Measurements from ENCODE around the gene FAM53B.

FAM53B gene

GRCh38 chr10:124663228-124663627 lies 81.0 kb downstream of the FAM53B start:
- no peak for DNase-seq (ENCODE audit: low read depth in 2 of 2)

- DNase-seq (ENCODE audit: low read depth in 2 of 2): no peak
Measured at GRCh38 chr10:124661660-124662180, 82.5 kb downstream of the FAM53B start.

- no peak for DNase-seq (ENCODE audit: low read depth in 2 of 2)
Measured at GRCh38 chr10:124660404-124661125, 83.6 kb downstream of the FAM53B start.

DNA sequence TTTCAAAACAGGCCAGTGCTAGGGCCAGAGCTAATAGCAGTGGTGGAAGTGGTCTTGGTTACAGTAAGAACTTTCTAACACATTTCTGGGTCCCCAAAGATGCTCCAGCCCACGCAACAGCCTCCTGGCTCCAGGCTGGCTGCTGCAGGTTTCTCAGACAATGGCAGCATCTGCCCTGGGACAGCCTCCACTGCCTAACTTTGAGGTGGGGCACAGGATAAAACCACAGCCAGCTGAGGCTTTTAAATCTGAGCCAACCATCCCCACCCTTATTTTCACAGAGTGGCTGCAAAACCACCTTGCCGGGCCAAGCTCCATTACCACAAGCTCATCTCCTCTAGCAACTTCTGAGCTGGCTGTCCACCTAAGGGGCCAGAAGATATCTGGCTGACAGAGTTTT lies 84.8 kb downstream of the FAM53B start:
- DNase-seq (ENCODE audit: low read depth in 2 of 2): no peak

GRCh38 chr10:124658591-124659242 lies 85.5 kb downstream of the FAM53B start:
- no peak for DNase-seq (ENCODE audit: low read depth in 2 of 2)

DNA sequence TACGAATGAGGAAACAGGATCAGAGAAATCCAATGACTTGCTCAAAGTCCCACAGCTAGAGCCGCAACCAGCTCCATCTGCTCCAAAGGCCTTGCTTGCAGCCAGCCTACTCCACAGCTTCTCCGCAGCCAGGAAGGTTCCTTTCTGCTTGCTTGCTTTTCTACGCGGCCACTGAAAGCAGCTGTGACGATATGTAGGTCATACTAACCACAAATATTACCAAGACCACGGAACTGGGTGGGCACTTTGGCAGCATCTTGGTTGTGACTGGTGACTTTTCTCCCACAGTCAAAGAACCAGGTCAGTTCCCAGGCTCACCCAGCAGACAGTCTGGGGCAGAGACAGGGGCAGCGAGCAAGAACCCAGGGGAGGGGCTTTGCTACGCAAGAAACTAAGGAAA lies 86.4 kb downstream of the FAM53B start:
- no peak for DNase-seq (ENCODE audit: low read depth in 2 of 2)

- no peak for DNase-seq (ENCODE audit: low read depth in 2 of 2)
Measured at GRCh38 chr10:124656541-124656940, 87.6 kb downstream of the FAM53B start.

- no peak for DNase-seq (ENCODE audit: low read depth in 2 of 2)
Measured at GRCh38 chr10:124656113-124656490, 88.1 kb downstream of the FAM53B start.

- no peak for DNase-seq (ENCODE audit: low read depth in 2 of 2)
Measured at GRCh38 chr10:124655191-124656112, 88.7 kb downstream of the FAM53B start.

DNA sequence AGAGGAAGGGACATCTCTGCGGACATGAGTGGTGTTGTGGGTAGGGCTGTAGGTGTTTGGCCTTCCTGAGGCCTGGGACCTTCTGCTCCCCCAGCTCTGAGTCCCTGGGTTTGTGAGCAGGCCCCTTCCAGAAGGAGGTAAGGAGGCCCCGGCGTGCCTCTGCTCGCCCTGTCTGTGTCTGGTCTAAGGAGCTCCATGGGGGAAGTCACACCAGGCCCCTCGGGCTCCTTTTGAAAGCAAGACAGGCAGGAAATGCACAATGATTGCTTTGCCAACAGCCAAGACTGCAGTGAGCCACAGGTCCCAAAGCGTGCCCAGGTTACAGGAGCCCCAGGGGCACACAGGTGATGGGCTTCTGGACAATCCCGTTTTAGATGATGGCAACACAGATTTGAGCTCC lies 89.5 kb downstream of the FAM53B start:
- no peak for DNase-seq (ENCODE audit: low read depth in 2 of 2)

- DNase-seq (ENCODE audit: low read depth in 2 of 2): no peak
Measured at GRCh38 chr10:124653811-124654651, 90.1 kb downstream of the FAM53B start.

GRCh38 chr10:124653311-124653710 lies 90.9 kb downstream of the FAM53B start:
- no peak for DNase-seq (ENCODE audit: low read depth in 2 of 2)

- no peak for DNase-seq (ENCODE audit: low read depth in 2 of 2)
Measured at GRCh38 chr10:124652701-124653100, 91.5 kb downstream of the FAM53B start.

GRCh38 chr10:124652200-124652599 lies 92.0 kb downstream of the FAM53B start:
- no peak for DNase-seq (ENCODE audit: low read depth in 2 of 2)

DNA sequence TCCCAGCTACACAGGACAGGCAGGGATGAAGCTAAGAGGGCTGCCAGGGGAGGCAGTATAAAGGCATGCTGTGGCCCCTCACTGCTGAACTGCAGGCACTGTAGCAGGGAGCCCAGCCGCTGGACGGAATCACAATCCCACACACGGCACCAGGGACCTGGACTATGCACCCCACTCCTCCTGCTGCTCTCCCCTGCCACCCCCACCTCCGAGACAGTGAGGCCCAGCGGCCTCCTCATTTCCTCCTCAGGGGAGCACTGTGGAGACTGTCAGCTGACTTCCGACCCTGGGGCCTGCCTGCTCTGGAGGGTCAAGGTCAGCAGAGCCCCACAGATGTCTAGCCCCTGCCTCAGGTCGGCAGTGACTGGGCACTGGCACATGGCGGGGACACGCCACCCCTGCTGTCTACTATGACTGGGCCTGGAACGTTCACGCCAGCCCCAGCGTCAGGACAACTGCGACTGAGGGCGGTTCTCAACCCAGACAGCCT lies 92.7 kb downstream of the FAM53B start:
- DNase-seq (ENCODE audit: low read depth in 2 of 2): no peak

DNA sequence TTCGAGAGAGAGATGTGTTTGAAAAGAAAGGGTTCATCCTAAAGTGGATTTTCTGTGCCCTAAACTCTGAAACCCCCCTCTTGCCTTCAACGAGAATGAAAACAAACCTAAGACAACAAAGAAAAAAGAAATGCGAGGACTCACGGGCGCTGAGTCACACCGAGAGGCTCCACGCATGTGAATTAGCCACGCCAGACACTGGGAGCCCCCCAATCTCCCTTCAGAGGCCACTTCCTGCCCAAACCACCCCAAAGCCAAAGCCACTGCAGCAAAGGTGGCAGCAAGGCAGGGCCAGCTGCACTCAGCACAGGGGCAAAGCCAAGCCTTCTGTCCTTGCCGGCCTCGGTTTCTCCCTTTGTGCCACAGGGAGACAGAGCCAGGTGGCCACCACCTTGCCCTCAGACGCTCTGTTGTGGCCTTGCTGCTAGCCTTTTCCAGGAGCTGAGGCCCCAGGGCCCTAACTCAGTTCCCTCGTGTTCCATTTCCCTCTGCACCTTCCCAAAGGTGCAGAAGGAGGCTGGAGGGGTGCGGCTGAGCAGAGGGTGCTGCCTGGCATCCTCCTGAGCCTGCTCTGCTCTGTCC lies 93.3 kb downstream of the FAM53B start:
- no peak for DNase-seq (ENCODE audit: low read depth in 2 of 2)

GRCh38 chr10:124650263-124650662 lies 93.9 kb downstream of the FAM53B start:
- no peak for DNase-seq (ENCODE audit: low read depth in 2 of 2)

DNA sequence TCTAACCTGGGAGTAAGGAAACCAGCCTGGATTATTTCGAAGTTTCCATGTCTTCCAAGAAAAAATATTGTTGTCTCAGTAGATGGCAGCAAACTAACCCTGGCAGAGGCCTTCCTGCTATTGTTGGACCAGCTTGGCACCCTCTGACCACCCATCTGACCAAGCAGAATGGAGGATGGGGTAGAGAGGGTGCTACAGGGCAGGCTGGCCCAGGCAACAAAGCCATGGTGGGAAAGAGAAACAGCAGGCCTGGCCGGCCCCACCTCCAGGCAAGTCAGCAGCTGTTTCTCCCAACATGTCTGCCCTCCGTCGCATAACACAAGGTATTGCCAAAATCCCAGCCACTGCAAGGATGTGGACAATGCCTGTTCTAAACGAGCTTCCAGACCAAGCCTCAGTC lies 95.0 kb downstream of the FAM53B start:
- DNase-seq (ENCODE audit: low read depth in 2 of 2): no peak

DNA sequence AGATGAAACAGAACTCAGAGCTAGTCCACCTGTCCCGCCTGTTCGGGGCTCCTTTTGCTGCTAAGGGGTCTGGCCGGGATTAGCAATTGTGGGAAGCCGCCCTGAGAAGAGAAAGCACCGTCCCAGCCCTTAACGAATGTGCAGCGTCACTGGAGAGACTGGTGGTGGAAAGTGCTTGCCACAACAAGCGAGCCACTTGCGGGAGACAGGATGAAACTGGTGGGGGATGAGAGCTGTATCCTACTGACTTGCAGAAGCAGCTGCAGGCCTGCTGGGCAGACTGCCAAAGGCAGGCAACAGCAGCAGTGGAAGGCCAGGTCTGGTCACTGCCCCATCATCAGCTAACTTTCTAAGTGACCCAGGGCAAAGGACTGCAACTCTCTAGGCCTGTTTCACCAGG lies 95.4 kb downstream of the FAM53B start:
- peak; percentile 16 to 20 for DNase-seq (ENCODE audit: low read depth in 2 of 2)

DNA sequence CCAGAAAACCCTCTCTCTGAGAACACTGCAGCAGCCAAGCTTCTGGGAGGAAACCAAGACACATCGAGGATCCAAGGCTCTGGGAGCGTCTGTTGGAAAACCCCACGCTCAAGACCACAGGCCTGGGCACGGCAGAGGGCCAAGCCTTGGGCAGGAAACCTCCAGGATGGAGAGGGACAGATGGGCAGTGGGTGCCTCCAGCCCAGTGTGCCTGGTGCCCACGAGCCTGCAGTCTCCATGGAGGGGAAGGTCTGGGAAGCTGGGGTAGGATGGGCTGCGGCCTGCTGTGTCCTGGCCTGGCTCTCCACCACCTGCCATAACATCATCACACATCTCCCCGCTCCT lies 96.1 kb downstream of the FAM53B start:
- DNase-seq (ENCODE audit: low read depth in 2 of 2): no peak

All from fibroblast of skin of left biceps (primary cell).